SHP77 treated with DMSO at 0.1 percent for 48 hours (cell line): ENCODE measurements around the gene E2F3.

Experiments
- DNase-seq: peaks from one replicate; lab custom pipeline; 2025; lab: John Stamatoyannopoulos, UW

The E2F3 gene

GRCh38 chr6:20533746-20534294 lies 132.1 kb downstream of the E2F3 start:
- no peak for DNase-seq

GRCh38 chr6:20534295-20535262 lies 132.9 kb downstream of the E2F3 start, which contains the start of gene CDKAL1:
TSS of gene CDKAL1 (plus strand) at chr6:20534457. CDS start at chr6:20546351, 11,894 bp downstream.
- DNase-seq, result peak; percentile 59

GRCh38 chr6:20538131-20538662 lies 136.5 kb downstream of the E2F3 start:
- DNase-seq, result no peak

- DNase-seq, result no peak
Observed at GRCh38 chr6:20538907-20539306, 137.2 kb downstream of the E2F3 start.

- no peak for DNase-seq
Observed at GRCh38 chr6:20539387-20539786, 137.7 kb downstream of the E2F3 start.

GRCh38 chr6:20540683-20541082 lies 139.0 kb downstream of the E2F3 start:
- no peak for DNase-seq

- no peak for DNase-seq
Observed at GRCh38 chr6:20541382-20541781, 139.7 kb downstream of the E2F3 start.

GRCh38 chr6:20542927-20543602 lies 141.4 kb downstream of the E2F3 start:
- peak; percentile 83 for DNase-seq
